K562 (cell line): Measurements from ENCODE around the gene NMT1. TPM values are rescaled to one million over a fixed set of nuclear protein-coding genes. Genes with fewer than 3 reads are reported as not detected.

Experiments used
- ATF6 ChIP-seq: sonication (generic); formaldehyde crosslinking; IDR thresholded peaks from 2 replicates; pipeline ENCODE4 v1.4.0; 2020; ENCODE audit warnings: mild to moderate bottlenecking, missing genetic modification reagents
- BRF2 ChIP-seq: IDR thresholded peaks from 3 replicates; pipeline ENCODE4 v1.6.1; 2011; ENCODE audit warnings: borderline replicate concordance, mild to moderate bottlenecking; ENCODE audit not compliant: insufficient read length, insufficient read depth
- CREB3 ChIP-seq: fragments of 450-650 bp; conservative IDR thresholded peaks from 2 replicates; pipeline ENCODE4 v1.6.1; 2016; ENCODE audit warnings: missing genetic modification characterization, low read depth, mild to moderate bottlenecking, missing compliant biosample characterization, moderate library complexity
- DDX20 ChIP-seq: fragments of 450-650 bp; IDR thresholded peaks from 2 replicates; pipeline ENCODE4 v1.6.1; 2016; ENCODE audit warnings: missing genetic modification characterization, low read depth, mild to moderate bottlenecking, missing compliant biosample characterization, moderate library complexity
- E2F1 ChIP-seq: sonication (generic); formaldehyde crosslinking; IDR thresholded peaks from 2 replicates; pipeline ENCODE4 v1.8.1; 2023; ENCODE audit warnings: mild to moderate bottlenecking, missing genetic modification reagents, moderate library complexity
- ESRRB ChIP-seq: fragments of 250-450 bp; sonication (Bioruptor Pico); IDR thresholded peaks from 2 replicates; pipeline ENCODE4 v1.5.0; 2020; ENCODE audit warnings: mild to moderate bottlenecking, moderate library complexity, borderline replicate concordance
- HDAC1 ChIP-seq, 2 experiments: fragments of 450-650 bp; IDR thresholded peaks; 2 replicates each; pipeline ENCODE4 v1.6.1; 2016 to 2017; ENCODE audit warnings: inconsistent platforms in 1 of 2, mild to moderate bottlenecking in 1 of 2, moderate library complexity in 1 of 2
- KHSRP ChIP-seq: fragments of 450-650 bp; IDR thresholded peaks from 2 replicates; pipeline ENCODE4 v1.6.1; 2017
- KLF16 ChIP-seq: IDR thresholded peaks from 2 replicates; pipeline ENCODE4 v1.6.1; 2016; ENCODE audit warnings: antibody characterized with exemption
- NUFIP1 ChIP-seq: fragments of 450-650 bp; IDR thresholded peaks from 2 replicates; pipeline ENCODE4 v1.6.1; 2018; ENCODE audit not compliant: partially characterized antibody
- RBM17 ChIP-seq: fragments of 200-400 bp; formaldehyde crosslinking; IDR thresholded peaks from 2 replicates; pipeline ENCODE4 v1.6.1; 2017; ENCODE audit warnings: low read depth, mild to moderate bottlenecking, low read length, borderline replicate concordance
- SPI1 ChIP-seq: IDR thresholded peaks from 2 replicates; pipeline ENCODE4 v1.6.1; 2011; ENCODE audit warnings: low read depth, low read length, control low read depth, borderline replicate concordance
- TCF7L2 ChIP-seq: fragments of 150-350 bp; IDR thresholded peaks from 2 replicates; pipeline ENCODE4 v1.6.1; 2016; ENCODE audit warnings: low read depth, mild to moderate bottlenecking, low read length, moderate library complexity
- TFE3 ChIP-seq: fragments of 450-650 bp; formaldehyde crosslinking; IDR thresholded peaks from 2 replicates; pipeline ENCODE4 v1.4.0; 2020; ENCODE audit warnings: mild to moderate bottlenecking, mixed read lengths
- THRA ChIP-seq: fragments of 450-650 bp; IDR thresholded peaks from 2 replicates; pipeline ENCODE4 v1.6.1; 2017; ENCODE audit warnings: mild to moderate bottlenecking, moderate library complexity
- U2AF1 ChIP-seq: fragments of 200-400 bp; formaldehyde crosslinking; optimal IDR thresholded peaks from 2 replicates; pipeline ENCODE3; 2017; ENCODE audit warnings: mild to moderate bottlenecking, low read depth, low read length, moderate library complexity
- ZBED1 ChIP-seq: IDR thresholded peaks from 2 replicates; pipeline ENCODE4 v1.6.1; 2014
- ZNF146 ChIP-seq: IDR thresholded peaks from one replicate; pipeline ENCODE4 v1.6.1; 2018; ENCODE audit warnings: missing compliant biosample characterization; ENCODE audit not compliant: unreplicated experiment
- ZNF232 ChIP-seq: sonication (generic); formaldehyde crosslinking; IDR thresholded peaks from 2 replicates; pipeline ENCODE4 v1.8.0; 2022; ENCODE audit warnings: mild to moderate bottlenecking, missing genetic modification reagents
- polyA plus RNA-seq, 8 experiments: library from polyadenylated mRNA; depleted of rRNA in 4 of 8; stranded (reverse) in 5 of 8; unstranded in 3 of 8; fragments of >200 nt; fragmentation: Nextera tagmentation in 2 of 8; fragmentation: Illumina TruSeq in 1 of 8; extraction: Ambion mirVana in 2 of 8; extraction: Trizol in 1 of 8; gene quantifications; 2 replicates each; pipeline versions ENCODE4 v1.2.1 to v1.2.3, GENCODE V29; 2011 to 2014; ENCODE audit warnings: inconsistent platforms in 1 of 8, missing spikeins in 1 of 8
- total RNA-seq, 7 experiments: library from RNA; depleted of rRNA in 6 of 7; stranded (reverse); fragments of >200 nt in 6 of 7; fragmentation: Illumina TruSeq in 2 of 7; extraction: Trizol in 2 of 7; gene quantifications; 2 replicates each; pipeline versions ENCODE4 v1.2.1 to v1.2.3, GENCODE V29; 2011 to 2021; ENCODE audit warnings: low replicate concordance in 1 of 7

The NMT1 gene
- total and polyA plus RNA-seq, 9 of the 15 experiments (the other 6 are each of a cell fraction or from before 2014, with no cell fraction given) = 86.7 to 569 (median 213) TPM

GRCh38 chr17:45060797-45061605 lies at the start of gene NMT1 (continued):
- no peak for TF ChIP-seq THRA
- TF ChIP-seq ZBED1 = no peak
- 0 out of 2 replicates have a peak, but pooled peaks have one; percentile 9 for TF ChIP-seq TFE3
- TF ChIP-seq BRF2 = no peak
- no peak for TF ChIP-seq KLF16
- TF ChIP-seq U2AF1 = no peak
- TF ChIP-seq RBM17 = no peak
- TF ChIP-seq CREB3 (tag) = 0 out of 2 replicates have a peak, but pooled peaks have one; percentile 57
- no peak for TF ChIP-seq ESRRB (CRISPR knock-in tag)
- TF ChIP-seq E2F1 (CRISPR knock-in tag) = no peak
- no peak for TF ChIP-seq KHSRP
- peak in 1 of 2 experiments; percentile 54; a peak in 2 of 4 replicates for TF ChIP-seq HDAC1 (IDR thresholded peaks at IDR 0.05)
- TF ChIP-seq DDX20 (tag) = no peak
- TF ChIP-seq ZNF146 = no peak
- 0 out of 2 replicates have a peak, but pooled peaks have one; percentile 29 for TF ChIP-seq ATF6 (CRISPR knock-in tag)
- no peak for TF ChIP-seq TCF7L2
- no peak for TF ChIP-seq ZNF232 (CRISPR knock-in tag)
- no peak for TF ChIP-seq NUFIP1
- TF ChIP-seq SPI1 = peak; percentile 8; the same call in 1 of the 2 replicates
